GM21619 (cell line): ENCODE measurements around the gene SGSM2.
"Not testable (repeated sequence)": the region's sequence is repeated elsewhere in the genome, so short reads cannot be mapped to it uniquely, and the experiment has no call there.

ENCODE experiments used
- ATAC-seq: cut with Tn5 transposase; IDR thresholded peaks from one replicate; pipeline ENCODE4 v1.9.1; 2021; ENCODE audit not compliant: unreplicated experiment

Gene SGSM2, protein sequence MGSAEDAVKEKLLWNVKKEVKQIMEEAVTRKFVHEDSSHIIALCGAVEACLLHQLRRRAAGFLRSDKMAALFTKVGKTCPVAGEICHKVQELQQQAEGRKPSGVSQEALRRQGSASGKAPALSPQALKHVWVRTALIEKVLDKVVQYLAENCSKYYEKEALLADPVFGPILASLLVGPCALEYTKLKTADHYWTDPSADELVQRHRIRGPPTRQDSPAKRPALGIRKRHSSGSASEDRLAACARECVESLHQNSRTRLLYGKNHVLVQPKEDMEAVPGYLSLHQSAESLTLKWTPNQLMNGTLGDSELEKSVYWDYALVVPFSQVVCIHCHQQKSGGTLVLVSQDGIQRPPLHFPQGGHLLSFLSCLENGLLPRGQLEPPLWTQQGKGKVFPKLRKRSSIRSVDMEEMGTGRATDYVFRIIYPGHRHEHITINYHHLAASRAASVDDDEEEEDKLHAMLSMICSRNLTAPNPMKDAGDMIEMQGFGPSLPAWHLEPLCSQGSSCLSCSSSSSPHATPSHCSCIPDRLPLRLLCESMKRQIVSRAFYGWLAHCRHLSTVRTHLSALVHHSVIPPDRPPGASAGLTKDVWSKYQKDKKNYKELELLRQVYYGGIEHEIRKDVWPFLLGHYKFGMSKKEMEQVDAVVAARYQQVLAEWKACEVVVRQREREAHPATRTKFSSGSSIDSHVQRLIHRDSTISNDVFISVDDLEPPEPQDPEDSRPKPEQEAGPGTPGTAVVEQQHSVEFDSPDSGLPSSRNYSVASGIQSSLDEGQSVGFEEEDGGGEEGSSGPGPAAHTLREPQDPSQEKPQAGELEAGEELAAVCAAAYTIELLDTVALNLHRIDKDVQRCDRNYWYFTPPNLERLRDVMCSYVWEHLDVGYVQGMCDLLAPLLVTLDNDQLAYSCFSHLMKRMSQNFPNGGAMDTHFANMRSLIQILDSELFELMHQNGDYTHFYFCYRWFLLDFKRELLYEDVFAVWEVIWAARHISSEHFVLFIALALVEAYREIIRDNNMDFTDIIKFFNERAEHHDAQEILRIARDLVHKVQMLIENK

DNA sequence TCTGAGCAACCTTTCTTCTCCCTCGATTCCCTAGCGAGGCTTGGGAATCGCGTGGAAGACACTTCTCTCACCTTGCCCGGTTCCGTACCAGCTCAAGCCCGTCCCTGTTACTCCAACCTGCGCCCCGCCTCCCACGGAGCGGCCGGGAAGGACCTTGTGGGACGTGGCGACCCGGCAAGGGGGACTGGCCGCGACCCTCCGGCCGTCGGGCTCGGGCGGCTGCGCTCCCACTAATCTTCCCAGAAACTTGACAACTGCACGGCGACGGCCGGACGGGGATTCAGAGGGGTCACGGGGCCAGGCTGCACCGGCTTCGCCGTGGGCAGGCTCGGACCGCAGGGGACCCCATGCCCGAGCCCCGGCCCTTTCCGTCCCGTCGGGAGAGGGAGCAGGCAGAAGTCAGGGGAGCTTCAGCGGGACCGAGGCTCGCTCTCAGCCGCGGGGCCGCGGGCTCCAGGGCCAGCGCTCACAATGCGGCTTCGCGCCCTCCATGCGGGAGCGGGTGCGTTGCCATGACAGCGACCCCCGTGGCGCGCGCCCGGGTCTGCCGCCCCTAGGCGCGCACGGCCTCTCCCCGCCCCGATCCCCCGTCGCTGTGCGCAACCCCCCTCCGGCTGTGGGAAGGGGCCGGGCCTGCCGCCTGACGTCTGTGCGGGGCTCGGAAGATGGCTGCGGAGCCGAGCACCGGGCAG is at the start of gene SGSM2:
Gene SGSM2 (plus strand): TSS at position 650 of the 692 bp plus-strand sequence. CDS start 188 bp downstream, outside the sequence.
- peak; percentile 32 for ATAC-seq

DNA sequence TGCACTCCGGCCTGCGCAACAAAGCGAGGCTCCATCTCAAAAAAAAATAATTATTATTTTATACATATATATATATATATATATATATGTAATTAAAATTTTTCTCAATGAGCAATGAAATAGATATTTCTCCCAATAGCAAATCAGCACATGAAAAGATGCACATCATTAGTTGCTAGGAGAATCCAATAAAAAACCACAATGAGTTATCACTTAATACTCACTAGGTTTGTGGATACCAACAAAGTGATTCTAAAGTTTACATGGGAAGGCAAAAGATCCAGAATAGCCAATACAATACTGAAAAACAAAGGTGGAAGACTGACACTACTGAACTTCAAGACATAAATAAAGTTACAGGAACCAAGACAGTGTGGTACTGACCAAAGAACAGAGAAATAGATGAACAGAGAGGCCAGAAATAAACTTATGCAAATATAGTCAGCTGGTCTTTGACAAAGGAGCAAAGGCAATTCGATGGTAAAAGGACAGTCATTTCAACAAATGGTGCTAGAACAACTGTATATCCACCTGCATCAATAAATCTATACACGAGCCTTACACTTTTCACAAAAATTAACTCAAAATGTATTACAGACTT is 47.3 kb upstream of the SGSM2 start:
- ATAC-seq: no peak

DNA sequence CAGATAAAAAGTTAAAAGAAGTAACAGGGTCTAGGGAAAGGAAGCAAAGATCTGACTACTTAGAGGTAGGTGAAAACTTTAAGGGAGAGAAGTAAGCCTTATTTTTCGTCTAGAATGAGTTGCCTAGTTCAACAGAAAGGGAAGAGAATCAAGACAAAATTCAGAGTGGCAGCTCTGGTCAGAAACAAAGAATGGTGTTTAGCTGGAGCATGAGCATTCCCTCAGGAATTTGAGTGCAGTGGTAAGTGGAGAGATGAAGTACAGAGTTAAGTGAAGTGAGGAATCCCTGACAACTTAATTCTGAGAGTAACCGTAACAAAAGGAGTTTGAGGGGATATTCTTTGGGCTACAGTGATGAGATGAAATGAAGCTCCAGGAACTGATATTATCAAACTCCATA is 45.2 kb upstream of the SGSM2 start:
- no peak for ATAC-seq

DNA sequence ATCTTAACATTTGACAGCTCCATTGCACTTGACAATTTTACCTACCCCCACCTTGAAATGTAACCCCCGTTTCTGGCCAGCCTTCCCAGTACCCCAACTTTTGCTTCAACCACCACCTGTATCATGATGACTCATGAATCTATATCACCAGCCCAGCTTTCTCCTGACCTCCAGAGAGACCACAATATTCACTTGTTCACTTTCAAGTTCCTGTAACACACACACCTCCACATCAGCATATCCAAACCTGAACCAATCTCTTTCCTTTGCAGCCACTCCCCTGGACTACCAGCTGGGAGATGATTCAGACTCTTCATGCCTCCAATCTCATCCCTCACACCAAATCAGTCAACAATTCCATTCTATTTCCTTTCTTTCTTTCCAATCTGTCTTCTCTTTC is 41.7 kb upstream of the SGSM2 start:
- no peak for ATAC-seq

DNA sequence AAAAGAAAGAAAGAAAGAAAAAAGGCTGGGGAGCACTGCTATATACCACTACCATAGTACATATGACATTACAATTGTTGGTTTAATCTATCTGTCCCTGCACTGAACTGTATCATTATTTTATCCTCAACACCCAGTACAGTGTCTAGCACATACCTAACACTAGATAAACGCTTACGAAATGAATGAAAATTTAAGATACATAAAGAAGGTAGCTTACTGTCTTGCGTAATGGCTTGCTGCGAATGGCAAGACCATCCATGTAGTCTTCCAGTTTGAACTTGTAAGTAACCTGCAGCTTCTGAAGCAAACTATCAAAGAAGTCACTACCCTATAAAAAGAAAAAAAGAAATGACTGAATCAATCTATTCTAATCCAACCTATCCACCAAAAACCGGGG is 40.3 kb upstream of the SGSM2 start:
- ATAC-seq: no peak

DNA sequence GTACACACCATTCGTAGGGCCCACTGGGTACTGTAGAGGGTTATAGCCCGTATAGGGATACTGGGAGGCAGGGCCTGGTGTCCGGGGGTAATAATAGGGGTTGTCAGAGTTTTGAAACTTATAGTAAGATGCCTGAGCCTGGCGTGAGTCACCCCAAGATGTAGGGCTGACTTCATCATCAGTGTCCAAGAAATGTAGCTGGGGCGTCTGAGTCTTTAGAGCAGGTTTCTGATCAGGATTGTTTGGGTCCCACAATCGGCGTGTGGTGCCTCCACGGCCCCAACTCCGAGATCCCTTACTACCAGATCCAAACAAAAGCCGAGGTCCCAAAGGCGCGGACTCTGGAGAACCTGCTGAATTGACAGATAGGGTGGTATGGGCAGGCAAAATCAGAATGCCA is 38.2 kb upstream of the SGSM2 start:
- no peak for ATAC-seq

DNA sequence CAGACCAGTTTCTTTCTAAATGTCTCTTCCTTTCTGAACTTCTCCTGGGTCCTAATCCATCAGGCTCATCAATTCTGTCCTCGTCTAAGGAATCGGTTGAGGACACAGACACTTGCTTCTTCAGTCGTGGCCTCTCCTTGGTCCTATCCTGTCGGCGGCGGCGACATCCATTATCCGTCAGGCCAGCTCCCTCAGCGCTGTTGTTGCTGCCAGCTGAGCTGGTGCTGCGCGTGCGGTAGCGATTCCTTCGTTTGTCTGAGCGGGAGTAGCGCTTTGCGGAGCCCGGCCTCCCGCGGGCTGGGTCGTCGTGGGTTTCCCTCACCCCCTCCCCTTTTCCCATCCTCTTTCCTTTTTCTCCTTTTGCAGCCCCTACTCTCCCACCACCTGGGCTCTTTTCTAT is 37.5 kb upstream of the SGSM2 start:
- no peak for ATAC-seq

DNA sequence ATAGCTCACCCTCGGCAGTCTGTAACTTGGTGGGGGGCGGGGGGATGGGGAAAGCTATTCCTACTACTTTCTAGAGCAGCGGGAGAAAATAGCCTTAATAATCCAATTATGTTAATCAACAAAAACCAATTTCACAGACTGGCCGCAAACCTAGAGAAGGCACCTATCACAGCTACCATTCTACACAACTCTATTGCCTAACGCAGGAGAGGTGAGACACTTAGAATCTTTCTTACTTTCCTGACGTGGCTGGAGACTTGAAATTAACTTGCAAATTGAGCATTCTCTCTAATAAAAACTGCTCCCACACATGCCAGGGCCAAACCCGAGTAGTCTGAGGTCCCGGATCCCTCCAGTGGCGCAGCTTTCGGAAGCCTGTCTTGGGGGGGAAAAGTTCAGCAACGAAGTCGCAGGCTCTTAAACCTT is 34.5 kb upstream of the SGSM2 start:
- no peak for ATAC-seq

DNA sequence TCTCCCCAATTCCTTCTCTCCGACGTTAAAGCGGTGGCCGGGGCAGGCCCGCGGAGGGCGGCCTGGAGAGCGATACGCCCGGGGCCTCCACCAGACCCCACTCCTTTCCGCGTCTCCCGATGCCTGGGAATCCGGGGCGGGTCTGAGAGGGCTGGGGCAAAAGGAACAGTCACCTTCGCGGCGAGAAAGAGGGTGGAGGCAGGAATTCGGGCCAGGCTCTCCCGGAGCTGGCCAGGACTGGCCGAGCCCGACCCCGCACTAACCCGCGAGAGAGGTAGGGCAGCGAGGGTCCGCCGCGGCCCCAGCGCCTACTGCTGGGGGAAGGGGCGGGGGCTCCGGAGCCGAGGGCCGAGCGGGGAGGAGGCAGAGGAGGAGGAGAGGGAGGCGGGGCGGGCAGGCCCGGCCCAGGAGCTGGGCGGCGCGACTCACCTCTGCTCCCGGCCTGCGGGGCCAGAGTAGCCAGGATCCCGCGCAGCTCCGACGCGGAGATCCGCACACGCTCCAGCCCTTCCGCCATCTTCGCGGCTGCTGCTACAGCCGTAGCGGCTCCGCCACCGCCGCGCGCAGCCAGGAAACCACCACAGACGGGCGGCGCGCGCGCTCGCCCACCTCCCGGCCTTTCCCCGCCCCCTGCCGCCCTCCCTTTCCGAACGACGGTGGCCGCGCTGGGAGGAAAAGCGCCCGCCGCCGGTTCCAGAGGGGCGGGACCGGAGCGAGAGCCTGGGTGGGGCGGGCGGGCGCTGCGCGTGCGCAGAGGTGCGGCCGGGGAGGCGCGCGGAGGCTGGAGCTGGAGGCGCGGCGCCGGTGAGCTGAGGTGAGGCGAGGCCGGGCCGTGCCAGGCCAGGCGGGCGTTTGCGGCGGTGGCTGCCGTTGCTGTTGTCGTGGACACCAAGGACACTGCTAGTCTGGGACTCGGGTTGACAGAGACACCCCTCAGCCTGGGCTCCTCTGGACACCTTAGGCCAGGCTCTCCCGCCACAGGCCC is 33.8 kb upstream of the SGSM2 start, which contains the start of the genes SMG6 and SRR:
Gene SMG6 (minus strand): TSS at position 582 of the 985 bp plus-strand sequence. CDS start 65 bp downstream, at position 517.
Gene SRR (plus strand): TSS at position 747 of the 985 bp plus-strand sequence. CDS start 11,611 bp downstream, outside the sequence.
- ATAC-seq: peak; percentile 77

DNA sequence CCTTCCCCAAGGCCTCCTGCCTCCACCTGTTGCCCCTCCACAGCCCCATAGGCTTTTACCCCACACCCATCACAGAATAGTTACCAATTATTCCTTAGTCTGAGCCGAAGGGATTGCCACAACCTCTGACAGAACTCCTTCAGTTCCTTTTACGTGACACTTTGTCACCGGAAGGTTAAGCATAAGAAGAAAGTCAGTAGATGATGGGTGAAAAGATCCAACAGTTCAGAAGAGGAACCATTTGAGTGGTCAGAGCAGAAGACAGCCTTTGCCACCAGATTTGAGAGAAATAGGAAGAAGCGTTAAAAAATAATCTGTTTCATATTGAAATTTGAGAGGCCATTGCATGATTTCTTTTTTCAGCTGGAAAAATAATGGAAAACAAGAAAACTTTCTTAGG is 32.4 kb upstream of the SGSM2 start:
- no peak for ATAC-seq

DNA sequence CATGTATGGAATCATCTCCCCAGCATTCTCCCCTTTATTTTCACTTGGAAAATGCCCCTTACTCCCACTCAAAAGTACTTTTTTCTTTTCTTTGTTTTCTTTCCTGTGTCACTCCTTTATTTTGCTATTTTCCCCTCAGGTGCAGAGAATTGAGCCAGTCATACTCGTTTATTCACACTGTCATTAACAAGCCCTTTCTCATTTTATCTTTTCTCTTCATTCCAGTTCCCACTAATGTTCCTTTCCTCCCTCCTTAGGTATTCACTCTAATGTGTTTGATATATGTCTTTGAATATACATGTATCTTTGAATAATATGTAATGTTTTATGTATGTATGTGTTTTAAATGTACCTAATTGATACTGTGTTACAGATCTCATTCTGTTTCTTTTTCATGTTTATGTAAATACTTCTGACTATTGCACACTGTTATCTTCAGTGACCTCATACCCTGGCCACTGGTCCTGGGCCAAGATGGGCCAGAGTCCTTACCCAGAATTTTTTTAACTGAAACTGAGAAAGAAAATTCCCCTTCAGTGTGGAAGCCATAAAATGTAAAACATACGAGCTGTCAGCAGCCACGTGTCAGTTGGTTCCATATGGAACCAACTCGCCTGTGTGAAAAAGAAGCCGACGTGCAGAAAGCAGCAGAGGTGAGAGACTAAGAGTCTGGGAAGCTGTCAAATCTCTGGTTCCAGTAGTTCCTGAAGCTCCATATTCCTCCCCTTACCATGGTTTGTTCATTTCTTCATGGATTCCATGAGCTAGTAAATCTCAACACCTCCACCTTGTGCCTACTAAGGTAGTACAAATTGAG is 27.8 kb upstream of the SGSM2 start:
- no peak for ATAC-seq

DNA sequence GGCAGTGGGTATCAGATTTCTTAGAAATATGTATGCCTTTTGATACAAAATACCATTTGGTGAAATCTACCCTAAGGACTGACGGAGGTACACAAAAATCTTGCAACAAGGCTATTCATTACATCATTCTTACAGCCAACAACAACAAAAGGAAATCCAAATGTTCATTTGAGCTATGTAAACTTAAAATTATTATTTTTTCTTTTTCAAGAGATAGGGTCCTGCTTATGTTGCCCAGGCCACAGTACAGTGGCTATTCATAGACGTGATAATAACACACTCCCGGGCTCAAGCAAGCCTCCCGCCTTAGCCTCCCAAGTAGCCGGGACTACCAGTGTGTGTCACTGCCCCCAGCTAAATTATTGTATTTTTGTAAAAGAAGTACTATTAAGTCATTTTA is 24.6 kb upstream of the SGSM2 start:
- ATAC-seq: no peak

DNA sequence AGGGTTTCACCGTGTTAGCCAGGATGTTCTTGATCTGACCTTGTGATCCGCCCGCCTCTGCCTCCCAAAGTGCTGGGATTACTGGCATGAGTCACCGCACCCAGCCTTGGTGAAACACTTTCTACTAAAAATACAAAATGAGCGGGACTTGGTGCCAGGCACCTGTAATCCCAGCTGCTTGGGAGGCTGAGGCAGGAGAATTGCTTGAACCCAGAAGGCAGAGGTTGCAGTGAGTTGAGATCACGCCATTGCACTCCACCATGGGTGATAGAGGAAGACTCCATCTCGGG is 20.4 kb upstream of the SGSM2 start:
- ATAC-seq: not testable (repeated sequence)

DNA sequence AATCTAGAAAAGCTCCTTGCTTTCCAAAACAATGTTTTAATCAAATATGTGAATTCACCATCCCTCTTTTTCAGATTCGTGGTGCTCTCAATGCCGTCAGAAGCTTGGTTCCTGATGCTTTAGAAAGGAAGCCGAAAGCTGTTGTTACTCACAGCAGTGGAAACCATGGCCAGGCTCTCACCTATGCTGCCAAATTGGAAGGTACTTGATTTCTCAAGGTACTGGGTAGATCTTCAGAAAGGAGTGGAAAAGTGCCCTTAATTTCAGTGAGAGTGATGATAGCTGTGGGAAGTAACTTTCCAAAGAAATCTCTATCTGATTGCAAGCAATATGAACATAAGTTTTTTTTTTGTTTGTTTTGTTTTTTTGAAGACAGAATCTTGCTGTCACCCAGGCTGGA is 19.5 kb upstream of the SGSM2 start:
- ATAC-seq: no peak

DNA sequence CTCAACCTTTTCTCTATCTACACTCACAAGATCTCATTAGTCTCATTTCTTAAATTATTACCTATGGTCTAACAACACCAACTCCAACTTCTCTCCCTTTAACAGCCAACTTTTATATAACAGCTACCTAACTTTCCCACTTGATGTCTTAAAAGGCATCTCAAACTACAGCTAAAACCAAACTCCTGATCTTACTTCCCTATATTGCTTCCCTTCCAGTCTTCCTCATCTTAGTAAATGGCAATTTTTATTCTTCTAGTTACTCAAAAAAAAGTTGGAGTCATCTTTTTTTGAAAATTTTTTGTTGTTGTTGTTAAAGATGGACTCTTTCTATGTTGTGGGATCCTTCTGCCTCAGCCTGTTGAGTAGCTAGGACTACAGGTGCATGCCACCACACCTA is 18.2 kb upstream of the SGSM2 start:
- ATAC-seq: no peak

DNA sequence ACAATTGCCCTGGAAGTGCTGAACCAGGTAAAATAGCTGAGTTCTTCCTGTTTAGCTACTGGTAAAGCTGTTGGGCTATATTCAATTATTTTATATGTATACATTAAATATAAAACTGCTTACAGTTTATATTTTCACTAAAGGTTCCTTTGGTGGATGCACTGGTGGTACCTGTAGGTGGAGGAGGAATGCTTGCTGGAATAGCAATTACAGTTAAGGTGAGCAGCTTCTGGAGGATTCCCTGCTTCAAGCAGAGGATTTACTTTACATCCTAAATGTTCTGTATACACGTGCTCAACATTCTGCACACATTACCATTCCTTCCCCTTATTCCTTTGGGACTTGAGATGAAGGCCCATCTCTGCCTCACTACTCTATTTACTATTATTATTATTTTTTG is 15.9 kb upstream of the SGSM2 start:
- ATAC-seq: no peak

DNA sequence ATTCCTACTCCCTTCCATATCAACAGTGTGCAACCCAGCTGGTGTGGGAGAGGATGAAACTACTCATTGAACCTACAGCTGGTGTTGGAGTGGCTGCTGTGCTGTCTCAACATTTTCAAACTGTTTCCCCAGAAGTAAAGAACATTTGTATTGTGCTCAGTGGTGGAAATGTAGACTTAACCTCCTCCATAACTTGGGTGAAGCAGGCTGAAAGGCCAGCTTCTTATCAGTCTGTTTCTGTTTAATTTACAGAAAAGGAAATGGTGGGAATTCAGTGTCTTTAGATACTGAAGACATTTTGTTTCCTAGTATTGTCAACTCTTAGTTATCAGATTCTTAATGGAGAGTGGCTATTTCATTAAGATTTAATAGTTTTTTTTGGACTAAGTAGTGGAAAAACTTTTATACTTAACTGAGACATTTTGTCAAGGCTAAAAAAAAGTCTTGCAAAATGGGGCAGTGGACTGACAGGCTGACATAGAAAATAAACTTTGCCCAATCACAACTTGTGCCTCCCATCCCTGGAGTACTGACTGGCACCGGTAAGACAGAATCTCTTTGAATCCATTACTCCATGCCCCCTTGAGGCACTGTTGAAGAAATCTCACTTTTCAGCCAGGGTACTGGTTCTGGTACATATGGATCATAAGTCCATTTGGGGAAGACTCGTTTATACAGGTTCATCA is 13.5 kb upstream of the SGSM2 start:
- ATAC-seq: no peak

DNA sequence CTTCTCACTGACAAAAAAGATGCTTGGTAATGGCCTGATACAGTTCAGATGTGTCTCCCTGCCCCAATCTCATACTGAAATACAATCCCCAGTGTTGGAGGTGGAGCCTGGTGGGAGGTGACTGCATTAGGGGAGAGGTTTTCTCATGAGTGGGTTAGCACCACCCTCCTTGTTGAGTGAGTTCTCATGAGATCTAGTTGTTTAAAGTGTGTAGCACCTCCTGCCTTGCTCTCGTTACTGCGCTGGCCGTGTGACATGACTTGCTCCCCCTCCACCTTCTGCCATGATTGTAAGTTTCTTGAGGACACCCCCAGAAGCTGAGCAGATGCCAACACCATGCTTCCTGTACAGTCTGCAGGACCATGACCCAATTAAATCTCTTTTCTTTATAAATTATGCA is 6.0 kb upstream of the SGSM2 start:
- ATAC-seq: no peak
